OCI-LY1 (cell line): Measurements from ENCODE around the gene H2BW2.

Experiments used
- H2AFZ ChIP-seq: fragments of 200-600 bp; sonication (generic), shearing (Covaris generic); 2 replicates; pipeline ENCODE4 v1.6.0; 2014; ENCODE audit warnings: antibody characterized with exemption, mild to moderate bottlenecking, low read length
- H3F3A ChIP-seq: fragments of 200-600 bp; sonication (generic), shearing (Covaris generic); 2 replicates; pipeline ENCODE4 v1.6.0; 2014; ENCODE audit warnings: mild to moderate bottlenecking, antibody characterized with exemption, low read length, moderate library complexity; ENCODE audit not compliant: insufficient read depth
- H3K27ac ChIP-seq: fragments of 200-600 bp; sonication (generic); 2 replicates; pipeline ENCODE4 v1.5.1; 2014; ENCODE audit warnings: low read length, mixed run types, mild to moderate bottlenecking, low read depth; ENCODE audit not compliant: poor library complexity, severe bottlenecking
- H3K27me3 ChIP-seq: fragments of 200-600 bp; sonication (generic); 2 replicates; pipeline ENCODE4 v1.6.0; 2014; ENCODE audit warnings: antibody characterized with exemption, mild to moderate bottlenecking, low read length, moderate library complexity; ENCODE audit not compliant: insufficient read depth
- H3K36me3 ChIP-seq: fragments of 200-600 bp; sonication (generic); 2 replicates; pipeline ENCODE4 v1.6.1; 2014; ENCODE audit warnings: mild to moderate bottlenecking, antibody characterized with exemption, low read length, moderate library complexity, mixed read lengths; ENCODE audit not compliant: insufficient read depth
- H3K4me1 ChIP-seq: fragments of 200-600 bp; sonication (generic); 2 replicates; pipeline ENCODE4 v1.5.1; 2014; ENCODE audit warnings: mild to moderate bottlenecking, low read length, moderate library complexity; ENCODE audit not compliant: insufficient read depth, severe bottlenecking
- H3K4me2 ChIP-seq: fragments of 200-600 bp; sonication (generic), shearing (Covaris generic); 2 replicates; pipeline ENCODE4 v1.6.1; 2014; ENCODE audit warnings: low read length
- H3K4me3 ChIP-seq: fragments of 200-600 bp; sonication (generic); 2 replicates; pipeline ENCODE4 v1.5.1; 2014; ENCODE audit warnings: low read length, low read depth, mild to moderate bottlenecking, mixed read lengths; ENCODE audit not compliant: poor library complexity, severe bottlenecking
- H3K79me2 ChIP-seq: fragments of 200-600 bp; shearing (Covaris generic); 2 replicates; pipeline ENCODE4 v1.6.1; 2016; ENCODE audit warnings: mixed run types, low read length, mixed read lengths; ENCODE audit not compliant: insufficient read depth
- H3K9ac ChIP-seq: fragments of 200-600 bp; sonication (generic), shearing (Covaris generic); 2 replicates; pipeline ENCODE4 v1.6.1; 2014; ENCODE audit warnings: mild to moderate bottlenecking, low read length, mixed read lengths
- H3K9me2 ChIP-seq: fragments of 200-600 bp; sonication (generic), shearing (Covaris generic); 2 replicates; pipeline ENCODE4 v1.6.1; 2014; ENCODE audit warnings: low read depth, mild to moderate bottlenecking, low read length, mixed read lengths
- H3K9me3 ChIP-seq: fragments of 200-600 bp; shearing (Covaris generic); 2 replicates; pipeline ENCODE4 v1.6.1; 2014; ENCODE audit warnings: low read length, mixed read lengths
- H4K20me1 ChIP-seq: fragments of 200-600 bp; sonication (generic), shearing (Covaris generic); 2 replicates; pipeline ENCODE4 v1.6.0; 2016; ENCODE audit warnings: mild to moderate bottlenecking, low read length; ENCODE audit not compliant: insufficient read depth
- CTCF ChIP-seq: fragments of 200-600 bp; sonication (generic), shearing (Covaris generic); IDR thresholded peaks from 2 replicates; pipeline ENCODE4 v1.5.1; 2017; ENCODE audit warnings: mild to moderate bottlenecking, antibody characterized with exemption, low read length, moderate library complexity, mixed read lengths
- EZH2 ChIP-seq: fragments of 200-600 bp; sonication (generic), shearing (Covaris generic); IDR thresholded peaks from 2 replicates; pipeline ENCODE4 v1.8.0; 2017; ENCODE audit warnings: borderline replicate concordance, mixed run types, mild to moderate bottlenecking, antibody characterized with exemption, low read length, moderate library complexity, mixed read lengths

H2BW2 gene

GRCh38 chrX:104085477-104085876, 45.7 kb downstream of the H2BW2 start:
- H3K4me2 ChIP-seq, result no peak overlapping the region
- no peak overlapping the region for H3K4me3 ChIP-seq
- H3K9ac ChIP-seq, result no peak overlapping the region
- H3K79me2 ChIP-seq, result no peaks in the 10 kb centered on the region
- H3F3A ChIP-seq, result no peaks in the 10 kb centered on the region
- no peaks in the 10 kb centered on the region for H3K36me3 ChIP-seq
- H3K9me3 ChIP-seq, result no peaks in the 10 kb centered on the region
- no peaks in the 10 kb centered on the region for H3K4me1 ChIP-seq
- H2AFZ ChIP-seq, result no peak overlapping the region
- TF ChIP-seq CTCF (no peak), EZH2 (no peak)
- no peaks in the 10 kb centered on the region for H4K20me1 ChIP-seq
- no peaks in the 10 kb centered on the region for H3K9me2 ChIP-seq
- H3K27me3 ChIP-seq, result no peaks in the 10 kb centered on the region
- H3K27ac ChIP-seq, result no peak overlapping the region

GRCh38 chrX:104085919-104086318, 46.2 kb downstream of the H2BW2 start:
- no peak overlapping the region for H2AFZ ChIP-seq
- H3K4me1 ChIP-seq, result no peaks in the 10 kb centered on the region
- no peaks in the 10 kb centered on the region for H3K9me3 ChIP-seq
- H3K27ac ChIP-seq, result no peak overlapping the region
- H3K9me2 ChIP-seq, result no peaks in the 10 kb centered on the region
- no peak overlapping the region for H3K9ac ChIP-seq
- no peaks in the 10 kb centered on the region for H3F3A ChIP-seq
- TF ChIP-seq CTCF (no peak), EZH2 (no peak)
- no peak overlapping the region for H3K4me3 ChIP-seq
- no peaks in the 10 kb centered on the region for H3K79me2 ChIP-seq
- no peaks in the 10 kb centered on the region for H3K36me3 ChIP-seq
- no peak overlapping the region for H3K4me2 ChIP-seq
- H3K27me3 ChIP-seq, result no peaks in the 10 kb centered on the region
- H4K20me1 ChIP-seq, result no peaks in the 10 kb centered on the region
